ENCODE data around the gene REV3L. TPM values are rescaled to one million over a fixed set of nuclear protein-coding genes. Genes with fewer than 3 reads are reported as not detected.
A peak's percentile ranks its signal among the peaks of the same experiment; 100 is the strongest.

The REV3L gene
- total RNA-seq, 1 experiment from 2014 or later: 5.7 TPM

- no peaks in the 10 kb centered on the region for H3K27me3 Mint-ChIP-seq (ENCODE audit: low read depth)
- CTCF ChIA-PET: interaction anchor here (0.6 kb wide), 1 partner anchor 179 kb away, joined by 4 read pairs; no protein-coding TSS in a partner anchor
Observed at GRCh38 chr6:111462770-111463391, 20.1 kb downstream of the REV3L start.

More at GRCh38 chr6:111462770-111463391, 20.1 kb downstream of the REV3L start:
- H3K27ac Mint-ChIP-seq: no peak overlapping the region
- TF ChIP-seq ZBTB43 (CRISPR knock-in tag; IDR thresholded peaks at IDR 0.05) (no peak), E2F1 (CRISPR knock-in tag; IDR thresholded peaks at IDR 0.05) (no peak), CREM (CRISPR knock-in tag; IDR thresholded peaks at IDR 0.05) (no peak), JAZF1 (CRISPR knock-in tag; IDR thresholded peaks at IDR 0.05) (no peak), GRHL2 (CRISPR knock-in tag; IDR thresholded peaks at IDR 0.05; ENCODE audit: insufficient replicate concordance, severe bottlenecking) (no peak), TCF7 (CRISPR knock-in tag; IDR thresholded peaks at IDR 0.05; ENCODE audit: low read depth) (no peak), IRF2 (CRISPR knock-in tag; IDR thresholded peaks at IDR 0.05; ENCODE audit: borderline replicate concordance, low read depth) (no peak), ESRRA (CRISPR knock-in tag; IDR thresholded peaks at IDR 0.05; ENCODE audit: borderline replicate concordance) (no peak), ZNF219 (CRISPR knock-in tag; IDR thresholded peaks at IDR 0.05; ENCODE audit: borderline replicate concordance) (no peak), ZNF512 (CRISPR knock-in tag; IDR thresholded peaks at IDR 0.05; ENCODE audit: borderline replicate concordance) (no peak), ZNF532 (CRISPR knock-in tag; IDR thresholded peaks at IDR 0.05; ENCODE audit: borderline replicate concordance) (no peak), USF2 (CRISPR knock-in tag; IDR thresholded peaks at IDR 0.05) (no peak), MYBL2 (CRISPR knock-in tag; IDR thresholded peaks at IDR 0.05) (no peak), FOXP4 (CRISPR knock-in tag; IDR thresholded peaks at IDR 0.05) (no peak), SMAD4 (CRISPR knock-in tag; IDR thresholded peaks at IDR 0.05) (no peak)
- peaks cover 9% of the 10 kb centered on the region; the same call in 1 of the 2 replicates for H3K36me3 Mint-ChIP-seq
- H3K4me1 Mint-ChIP-seq: no peaks in the 10 kb centered on the region
- POLR2A ChIA-PET: interaction anchor here (0.5 kb wide), 1 partner anchor 13 kb away, joined by 3 read pairs; no protein-coding TSS in a partner anchor
- peaks cover 19% of the 10 kb centered on the region for H3K9me3 Mint-ChIP-seq
- DNase-seq (ENCODE audit: low spot score) (no peak), ATAC-seq (peak; percentile 36; the same call in 1 of the 2 replicates)
- H3K4me3 Mint-ChIP-seq: no peak overlapping the region

Data from WTC11 (cell line).